Uterus (tissue), 4 donors: ENCODE data around the gene CEP131. TPM values are rescaled to one million over a fixed set of nuclear protein-coding genes. Genes with fewer than 3 reads are reported as not detected.

Experiments
- DNase-seq, 2 donors: peaks; one replicate each; pipeline ENCODE4 v3.0.0-alpha.2; 2019 to 2020
- H3K27ac ChIP-seq, 2 donors: fragments of 200-600 bp; sonication (generic); 1 replicate in 1 of 2; 2 replicates in 1 of 2; pipeline ENCODE4 v1.5.1; 2016 to 2018
- H3K27me3 ChIP-seq, 2 donors: fragments of 200-600 bp; sonication (generic); one replicate each; pipeline ENCODE4 v1.5.1; 2018 to 2019; ENCODE audit warnings: control low read depth in 1 of 2
- H3K36me3 ChIP-seq, 2 donors: fragments of 200-600 bp; sonication (generic); one replicate each; pipeline ENCODE4 v1.5.1; 2019; ENCODE audit warnings: control low read depth in 1 of 2
- H3K4me1 ChIP-seq, 2 donors: fragments of 200-600 bp; sonication (generic); one replicate each; pipeline ENCODE4 v1.5.1; 2018 to 2019; ENCODE audit warnings: control low read depth in 1 of 2
- H3K4me3 ChIP-seq, 2 donors: fragments of 200-600 bp; sonication (generic); 1 replicate in 1 of 2; 2 replicates in 1 of 2; pipeline ENCODE4 v1.5.1; 2018 to 2019; ENCODE audit warnings: mild to moderate bottlenecking in 1 of 2
- H3K9me3 ChIP-seq, 2 donors: fragments of 200-600 bp; sonication (generic); one replicate each; pipeline ENCODE4 v1.5.1; 2019; ENCODE audit warnings: control low read depth in 1 of 2
- CTCF ChIP-seq, 4 experiments: fragments of 200-600 bp in 2 of 4; fragments of 450-650 bp in 2 of 4; sonication (generic) in 2 of 4; IDR thresholded peaks; one replicate each; pipeline ENCODE4 v1.5.1; 2016 to 2019; ENCODE audit warnings: antibody characterized with exemption in 4 of 4, mild to moderate bottlenecking in 2 of 4, moderate library complexity in 1 of 4
- POLR2A ChIP-seq, 2 donors: fragments of 450-650 bp; IDR thresholded peaks; one replicate each; pipeline ENCODE4 v1.6.1; 2016; ENCODE audit warnings: antibody characterized with exemption in 2 of 2, mild to moderate bottlenecking in 1 of 2, moderate library complexity in 1 of 2
- intact Hi-C: fragments of 100-400 bp; cut with DNase I; formaldehyde crosslinking; loops from one replicate; pipeline ENCODE4 v1.15.1; 2023; ENCODE audit warnings: low total_unique reads
- total RNA-seq, 4 donors: library from RNA; depleted of rRNA in 3 of 4; stranded (reverse); fragments of >200 nt in 3 of 4; gene quantifications; one replicate each; pipeline versions ENCODE4 v1.1.0 to v1.2.4, GENCODE V29; 2014 to 2023
- donor health status: DM: yes; HTN: yes; CAD: no.

CEP131 gene
- total RNA-seq, 4 donors from 2014 or later, result 2.9 to 13.3 (median 10.0) TPM

DNA sequence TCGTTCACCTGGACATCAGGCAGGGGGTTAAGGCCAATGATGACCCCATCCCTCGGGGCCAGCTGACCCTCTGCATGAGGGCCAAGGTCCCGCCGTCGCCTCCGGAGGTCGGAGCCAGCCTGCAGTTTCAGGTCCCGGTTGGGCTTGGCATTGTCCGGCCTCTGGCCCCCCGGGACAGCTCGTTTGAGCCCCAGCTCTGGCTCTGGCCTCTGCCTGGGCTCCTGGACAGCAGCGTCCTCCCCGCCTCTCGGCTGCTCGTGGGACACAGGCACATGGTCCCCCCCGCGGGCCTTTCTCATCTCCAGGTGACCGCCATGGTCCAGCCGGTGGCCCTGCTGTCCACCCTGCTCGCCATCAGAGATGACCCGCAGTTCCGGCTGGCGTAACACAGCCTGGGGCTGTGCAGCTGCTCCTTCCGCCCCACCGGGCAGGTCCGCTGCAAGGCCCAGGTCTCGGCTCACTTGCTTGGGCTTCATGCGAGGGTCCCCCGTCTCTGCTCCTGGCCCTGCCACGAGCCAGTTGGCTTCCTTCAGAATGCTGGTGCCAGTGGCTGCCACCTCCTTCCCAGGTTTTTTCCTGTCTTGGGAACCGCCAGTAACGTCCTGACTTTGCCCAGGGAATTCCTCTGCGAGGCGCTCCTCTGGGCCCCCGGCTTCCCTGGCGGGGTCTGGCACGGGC lies 23.0 kb upstream of the CEP131 start:
- no peaks in the 10 kb centered on the region for H3K36me3 ChIP-seq
- H3K27ac ChIP-seq, result no peak overlapping the region
- intact Hi-C loops, result no loop called here
- no peaks in the 10 kb centered on the region for H3K27me3 ChIP-seq
- DNase-seq, result no peak
- no peaks in the 10 kb centered on the region for H3K9me3 ChIP-seq
- no peak for TF ChIP-seq CTCF (IDR thresholded peaks at IDR 0.05)
- no peak for TF ChIP-seq POLR2A (IDR thresholded peaks at IDR 0.05)
- H3K4me3 ChIP-seq, result no peak overlapping the region
- no peaks in the 10 kb centered on the region for H3K4me1 ChIP-seq

DNA sequence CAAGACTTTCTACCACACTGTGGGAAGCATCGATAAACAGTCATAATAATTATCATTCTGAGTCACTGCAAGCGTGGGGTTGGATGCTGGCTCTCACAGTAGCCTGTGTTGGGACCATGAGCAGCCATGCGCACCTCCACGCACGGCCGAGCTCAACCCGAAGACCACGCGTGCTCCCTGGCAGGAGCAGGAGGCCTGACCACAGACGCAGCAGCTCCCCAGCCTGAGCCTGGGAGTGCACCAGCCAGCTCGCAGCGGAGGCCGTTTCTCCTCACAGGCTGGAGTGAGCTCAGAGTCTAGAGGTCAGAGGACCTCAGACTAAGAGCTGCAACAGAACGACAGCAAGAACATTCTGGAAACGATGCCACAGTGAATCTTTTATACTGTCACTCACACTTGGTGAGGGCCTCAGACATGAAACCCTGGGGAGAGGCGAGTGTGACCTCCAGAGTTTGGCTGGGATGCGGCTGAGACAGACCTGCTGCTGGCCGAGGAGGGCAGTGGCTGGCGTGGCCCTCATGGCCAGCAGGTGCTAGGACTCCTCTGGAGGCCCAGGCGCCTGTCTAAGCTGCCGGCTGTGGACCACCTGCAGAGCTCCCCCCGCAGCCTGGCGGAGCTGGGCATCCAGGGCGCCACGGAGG lies 22.4 kb upstream of the CEP131 start:
- H3K27ac ChIP-seq, result no peak overlapping the region
- intact Hi-C loops, result no loop called here
- no peaks in the 10 kb centered on the region for H3K36me3 ChIP-seq
- no peak for TF ChIP-seq CTCF (IDR thresholded peaks at IDR 0.05)
- TF ChIP-seq POLR2A (IDR thresholded peaks at IDR 0.05), result no peak
- no peaks in the 10 kb centered on the region for H3K27me3 ChIP-seq
- no peak overlapping the region for H3K4me3 ChIP-seq
- H3K9me3 ChIP-seq, result no peaks in the 10 kb centered on the region
- DNase-seq, result no peak
- no peaks in the 10 kb centered on the region for H3K4me1 ChIP-seq

GRCh38 chr17:81244358-81245023 lies 21.7 kb upstream of the CEP131 start:
- no peaks in the 10 kb centered on the region for H3K4me1 ChIP-seq

GRCh38 chr17:81243333-81243664 lies 20.5 kb upstream of the CEP131 start:
- intact Hi-C loops, result no loop called here
- DNase-seq, result no peak
- no peaks in the 10 kb centered on the region for H3K36me3 ChIP-seq
- no peaks in the 10 kb centered on the region for H3K27me3 ChIP-seq
- no peak overlapping the region for H3K4me3 ChIP-seq
- no peaks in the 10 kb centered on the region for H3K9me3 ChIP-seq
- no peaks in the 10 kb centered on the region for H3K4me1 ChIP-seq
- no peak overlapping the region for H3K27ac ChIP-seq
- TF ChIP-seq CTCF (IDR thresholded peaks at IDR 0.05) (no peak), POLR2A (IDR thresholded peaks at IDR 0.05) (no peak)

More at GRCh38 chr17:81244358-81245023, 21.7 kb upstream of the CEP131 start:
- no peaks in the 10 kb centered on the region for H3K27me3 ChIP-seq
- intact Hi-C loops, result no loop called here
- H3K9me3 ChIP-seq, result no peaks in the 10 kb centered on the region
- DNase-seq, result no peak
- no peaks in the 10 kb centered on the region for H3K36me3 ChIP-seq
- no peak for TF ChIP-seq POLR2A (IDR thresholded peaks at IDR 0.05)
- TF ChIP-seq CTCF (IDR thresholded peaks at IDR 0.05), result no peak
- H3K27ac ChIP-seq, result no peak overlapping the region
- H3K4me3 ChIP-seq, result no peak overlapping the region
